ENCODE data around the gene TSPAN33.

DNA sequence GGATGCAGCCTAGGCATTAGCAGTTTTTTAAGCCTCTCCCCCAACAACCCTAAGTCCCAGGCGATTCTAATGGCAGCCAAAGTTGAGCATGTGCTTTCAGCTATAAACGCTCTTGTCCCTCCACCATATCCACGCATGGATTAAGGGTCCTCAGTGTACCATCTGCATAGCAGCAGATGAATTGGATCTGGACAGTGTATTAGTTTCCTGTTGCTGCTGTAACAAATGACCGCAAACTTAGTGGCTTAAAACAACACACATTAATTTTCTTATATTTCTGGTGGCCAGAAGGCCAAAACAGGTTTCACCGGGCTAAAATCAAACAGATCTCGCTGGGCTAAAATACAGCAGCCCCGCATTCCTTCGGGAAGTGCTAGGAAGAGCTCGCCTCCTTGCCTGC, 13.1 kb downstream of the TSPAN33 start:
- TF ChIP-seq, protein P1, sequence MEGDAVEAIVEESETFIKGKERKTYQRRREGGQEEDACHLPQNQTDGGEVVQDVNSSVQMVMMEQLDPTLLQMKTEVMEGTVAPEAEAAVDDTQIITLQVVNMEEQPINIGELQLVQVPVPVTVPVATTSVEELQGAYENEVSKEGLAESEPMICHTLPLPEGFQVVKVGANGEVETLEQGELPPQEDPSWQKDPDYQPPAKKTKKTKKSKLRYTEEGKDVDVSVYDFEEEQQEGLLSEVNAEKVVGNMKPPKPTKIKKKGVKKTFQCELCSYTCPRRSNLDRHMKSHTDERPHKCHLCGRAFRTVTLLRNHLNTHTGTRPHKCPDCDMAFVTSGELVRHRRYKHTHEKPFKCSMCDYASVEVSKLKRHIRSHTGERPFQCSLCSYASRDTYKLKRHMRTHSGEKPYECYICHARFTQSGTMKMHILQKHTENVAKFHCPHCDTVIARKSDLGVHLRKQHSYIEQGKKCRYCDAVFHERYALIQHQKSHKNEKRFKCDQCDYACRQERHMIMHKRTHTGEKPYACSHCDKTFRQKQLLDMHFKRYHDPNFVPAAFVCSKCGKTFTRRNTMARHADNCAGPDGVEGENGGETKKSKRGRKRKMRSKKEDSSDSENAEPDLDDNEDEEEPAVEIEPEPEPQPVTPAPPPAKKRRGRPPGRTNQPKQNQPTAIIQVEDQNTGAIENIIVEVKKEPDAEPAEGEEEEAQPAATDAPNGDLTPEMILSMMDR (IDR thresholded peaks at IDR 0.05), result no peak
- TF ChIP-seq POLR2A (IDR thresholded peaks at IDR 0.05) (no peak), POLR2AphosphoS5 (IDR thresholded peaks at IDR 0.05) (no peak)
